H1 (cell line): Measurements from ENCODE around the gene KCTD17.

Experiments
- BRCA1 ChIP-seq: IDR thresholded peaks from 2 replicates; pipeline ENCODE4 v1.6.1; 2012; ENCODE audit warnings: low read depth, low read length, improper control_type of control experiment
- POLR2A ChIP-seq, 2 experiments: IDR thresholded peaks; 1 replicate in 1 of 2; 2 replicates in 1 of 2; pipeline ENCODE4 v1.6.1; 2011; ENCODE audit warnings: low read depth in 2 of 2, low read length in 2 of 2, mild to moderate bottlenecking in 2 of 2; ENCODE audit errors: control extremely low read depth in 1 of 2
- ZNF274 ChIP-seq: IDR thresholded peaks from 2 replicates; pipeline ENCODE4 v1.7.0; 2012; ENCODE audit warnings: low read length, borderline replicate concordance; ENCODE audit errors: extremely low read depth
- TF ChIP-seq, protein P1 (sequence below), 3 experiments: IDR thresholded peaks; 1 replicate in 2 of 3; 2 replicates in 1 of 3; pipeline versions ENCODE4 v1.5.1 to v1.6.1; 2011; ENCODE audit warnings: low read length in 3 of 3, mild to moderate bottlenecking in 3 of 3, inconsistent platforms in 2 of 3, low read depth in 1 of 3, moderate library complexity in 1 of 3; ENCODE audit not compliant: insufficient read depth in 1 of 3; ENCODE audit errors: control extremely low read depth in 1 of 3

DNA sequence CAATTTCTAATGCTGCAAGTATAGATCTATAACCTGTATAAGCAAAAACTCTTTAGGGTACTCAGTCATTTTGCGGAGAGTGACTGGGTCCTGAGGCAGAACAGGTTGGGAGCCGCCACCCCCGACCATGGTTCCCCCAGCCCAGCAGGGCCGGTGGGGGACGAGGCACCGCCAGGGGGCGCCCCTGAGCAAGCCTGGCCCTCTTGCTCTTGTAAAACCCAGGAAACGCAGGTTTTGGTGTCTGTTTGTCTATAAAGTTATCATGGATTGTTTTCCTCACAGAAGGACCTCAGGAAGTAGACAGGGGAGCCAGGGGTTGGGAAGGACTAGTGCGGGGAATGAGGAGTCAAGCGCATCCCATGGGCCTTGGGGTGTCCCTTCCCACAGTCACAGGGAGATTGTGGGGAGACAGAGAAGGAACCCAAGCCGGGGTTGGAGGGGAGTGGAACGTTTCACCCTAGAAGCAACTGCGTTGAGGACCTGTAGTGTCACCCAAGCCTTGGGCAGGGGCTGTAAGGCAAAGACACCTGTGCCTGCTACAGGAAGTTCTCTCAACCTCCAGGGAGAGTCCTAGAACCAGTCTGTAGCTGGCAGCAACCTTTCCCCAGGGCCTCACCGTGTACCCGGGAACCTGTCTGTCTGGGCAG lies 26.4 kb downstream of the KCTD17 start:
- TF ChIP-seq BRCA1 (no peak), ZNF274 (no peak), POLR2A (IDR thresholded peaks at IDR 0.05; ENCODE audit: control extremely low read depth in 1 of 2, low read depth in 2 of 2, low read length in 2 of 2) (no peak)
- TF ChIP-seq, protein P1, sequence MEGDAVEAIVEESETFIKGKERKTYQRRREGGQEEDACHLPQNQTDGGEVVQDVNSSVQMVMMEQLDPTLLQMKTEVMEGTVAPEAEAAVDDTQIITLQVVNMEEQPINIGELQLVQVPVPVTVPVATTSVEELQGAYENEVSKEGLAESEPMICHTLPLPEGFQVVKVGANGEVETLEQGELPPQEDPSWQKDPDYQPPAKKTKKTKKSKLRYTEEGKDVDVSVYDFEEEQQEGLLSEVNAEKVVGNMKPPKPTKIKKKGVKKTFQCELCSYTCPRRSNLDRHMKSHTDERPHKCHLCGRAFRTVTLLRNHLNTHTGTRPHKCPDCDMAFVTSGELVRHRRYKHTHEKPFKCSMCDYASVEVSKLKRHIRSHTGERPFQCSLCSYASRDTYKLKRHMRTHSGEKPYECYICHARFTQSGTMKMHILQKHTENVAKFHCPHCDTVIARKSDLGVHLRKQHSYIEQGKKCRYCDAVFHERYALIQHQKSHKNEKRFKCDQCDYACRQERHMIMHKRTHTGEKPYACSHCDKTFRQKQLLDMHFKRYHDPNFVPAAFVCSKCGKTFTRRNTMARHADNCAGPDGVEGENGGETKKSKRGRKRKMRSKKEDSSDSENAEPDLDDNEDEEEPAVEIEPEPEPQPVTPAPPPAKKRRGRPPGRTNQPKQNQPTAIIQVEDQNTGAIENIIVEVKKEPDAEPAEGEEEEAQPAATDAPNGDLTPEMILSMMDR (IDR thresholded peaks at IDR 0.05; ENCODE audit: control extremely low read depth in 1 of 3, insufficient read depth in 1 of 3, low read depth in 1 of 3, low read length in 3 of 3), result peak; percentile 90 to 99 (median 93)
